ENCODE results near the gene RPP14. TPM values are rescaled to one million over a fixed set of nuclear protein-coding genes. Genes with fewer than 3 reads are reported as not detected.
A peak's percentile ranks its signal among the peaks of the same experiment; 100 is the strongest.

RPP14 gene
- total and polyA plus RNA-seq, 2 donors (not counting 3 experiments of a cell fraction or from before 2014, with no cell fraction given) = 11.9 to 18.1 TPM

- CTCF ChIA-PET = no interaction called here
These were observed 49.5 kb upstream of the RPP14 start for GRCh38 chr3:58256511-58256910.

More at GRCh38 chr3:58256511-58256910, 49.5 kb upstream of the RPP14 start:
- no peak for DNase-seq (ENCODE audit: low read depth, low spot score)
- no peak overlapping the region for H2AFZ ChIP-seq (ENCODE audit: low read depth, low read length)
- no peaks in the 10 kb centered on the region for H3K4me1 ChIP-seq (ENCODE audit: control insufficient read depth, extremely low read depth, insufficient read depth, low read length)
- no peak overlapping the region for H3K27ac ChIP-seq (ENCODE audit: insufficient read depth, low read depth, low read length)
- dilution Hi-C loops (cut with MboI; ENCODE audit: extremely low pct_ligation_motif_present, low sequenced_read_pairs) = no loop called here
- no peaks in the 10 kb centered on the region for H3K27me3 ChIP-seq (ENCODE audit: control insufficient read depth in 2 of 2, insufficient read depth in 2 of 2, low read length in 2 of 2)
- H4K20me1 ChIP-seq (replicated peaks; ENCODE audit: control insufficient read depth, extremely low read depth, insufficient read depth, low read length) = no peaks in the 10 kb centered on the region
- no peaks in the 10 kb centered on the region for H3K9me1 ChIP-seq (replicated peaks; ENCODE audit: control insufficient read depth, extremely low read depth, insufficient read depth, low read length)
- POLR2A ChIA-PET = no interaction called here
- H3K9me3 ChIP-seq (replicated peaks; ENCODE audit: control insufficient read depth, insufficient read depth, low read length) = no peaks in the 10 kb centered on the region
- FAIRE-seq = peak; percentile 37
- BruUV-seq (replicated peaks) = no TSS peak
- no peaks in the 10 kb centered on the region for H3K36me3 ChIP-seq (ENCODE audit: control insufficient read depth in 2 of 2, extremely low read depth in 1 of 2, insufficient read depth in 2 of 2, low read length in 2 of 2)
- no peak overlapping the region for H3K4me3 ChIP-seq (replicated peaks in 1 of 3; ENCODE audit: insufficient read depth in 1 of 3, low read depth in 1 of 3, low read length in 3 of 3)
- no peaks in the 10 kb centered on the region for H3K79me2 ChIP-seq (ENCODE audit: control insufficient read depth, insufficient read depth, low read length)
- no peak overlapping the region for H3K9ac ChIP-seq (replicated peaks; ENCODE audit: extremely low read depth, insufficient read depth, low read length)
- H3K4me2 ChIP-seq (ENCODE audit: insufficient read depth, low read length) = no peak overlapping the region
- TF ChIP-seq EZH2 (IDR thresholded peaks at IDR 0.05; ENCODE audit: borderline replicate concordance, low read depth, low read length, severe bottlenecking) (no peak), POLR2AphosphoS5 (IDR thresholded peaks at IDR 0.05; ENCODE audit: insufficient read depth, low read depth, low read length) (no peak), POLR2A (IDR thresholded peaks at IDR 0.05; ENCODE audit: low read depth, low read length) (no peak), CTCF (IDR thresholded peaks at IDR 0.05; ENCODE audit: extremely low read depth in 1 of 2, insufficient read depth in 1 of 2, low read depth in 1 of 2, low read length in 2 of 2) (no peak), FOS (IDR thresholded peaks at IDR 0.05; ENCODE audit: borderline replicate concordance, insufficient read depth, low read length) (no peak), GATA2 (IDR thresholded peaks at IDR 0.05; ENCODE audit: insufficient read depth, insufficient read length, low read depth, low read length) (no peak)
- intact Hi-C loops (cut with micrococcal nuclease) = no loop called here

Measured in endothelial cell of umbilical vein (primary cell).